Adipose tissue (tissue), 3 donors: Measurements from ENCODE around the gene RELCH. TPM values are rescaled to one million over a fixed set of nuclear protein-coding genes. Genes with fewer than 3 reads are reported as not detected.

Source experiments
- H3K27ac ChIP-seq: one replicate; pipeline ENCODE4 v1.5.1; 2013; ENCODE audit warnings: low read depth, low read length
- WGBS, 3 donors: extraction: QIAGEN DNeasy Blood & Tissue Kit; methylation state at CpG; one replicate each; pipeline ENCODE4 v1.1.7; 2013; 5-methylcytosine and 5-hydroxymethylcytosine counted together
- polyA plus RNA-seq, 3 donors: library from polyadenylated mRNA; stranded (reverse); fragments of 200-250 nt; gene quantifications; one replicate each; pipeline ENCODE4 v1.2.3, GENCODE V29; 2013
- donor health status: healthy with polysubstance abuse.
- donor health status: Bipolar disorder and iron deficiency.
- donor health status: healthy.

Gene RELCH
- polyA plus RNA-seq, 3 donors = 5.2 to 9.2 (median 5.6) TPM

- H3K27ac ChIP-seq = no peak overlapping the region
These were observed 107.0 kb downstream of the RELCH start for GRCh38 chr18:62294073-62294472.

GRCh38 chr18:62300359-62300963, 113.4 kb downstream of the RELCH start:
- H3K27ac ChIP-seq = no peak overlapping the region
- WGBS, 3 donors = 88 to 93% (median 90%) methylated on average over 3 of the region's 3 CpGs

GRCh38 chr18:62301322-62301721, 114.3 kb downstream of the RELCH start:
- WGBS, 3 donors = 97 to 100% (median 99%) methylated on average over 1 of the region's 1 CpG
- no peak overlapping the region for H3K27ac ChIP-seq

- H3K27ac ChIP-seq = no peak overlapping the region
- WGBS, 3 donors = 93 to 100% (median 100%) methylated on average over 1 of the region's 1 CpG
These were observed 125.8 kb downstream of the RELCH start for GRCh38 chr18:62312851-62313250.

- H3K27ac ChIP-seq = no peak overlapping the region
- 61 to 85% (median 79%) methylated on average over 4 of the region's 4 CpGs for WGBS, 3 donors
These were observed 131.4 kb downstream of the RELCH start for GRCh38 chr18:62318228-62319180.

GRCh38 chr18:62321201-62321600, 134.1 kb downstream of the RELCH start:
- no peak overlapping the region for H3K27ac ChIP-seq
- WGBS, 3 donors = 41 to 54% (median 50%) methylated on average over 3 of the region's 3 CpGs

- 26 to 44% (median 41%) methylated on average over 6 of the region's 6 CpGs for WGBS, 3 donors
- no peak overlapping the region for H3K27ac ChIP-seq
These were observed 136.6 kb downstream of the RELCH start for GRCh38 chr18:62323483-62324180.

- no peak overlapping the region for H3K27ac ChIP-seq
- WGBS, 3 donors = 38 to 40% (median 40%) methylated on average over 12 of the region's 12 CpGs
These were observed 137.2 kb downstream of the RELCH start for GRCh38 chr18:62324181-62324828.

- H3K27ac ChIP-seq = no peak within 1 kb of the TSS
- 0 to 3% (median 2%) methylated on average over 67 to 97 of the region's 99 CpGs for WGBS, 3 donors
These were observed 138.1 kb downstream of the RELCH start, which contains the start of gene TNFRSF11A for GRCh38 chr18:62324917-62325805. TSS of gene TNFRSF11A (plus strand) at chr18:62325310. CDS start at chr18:62325353, 43 bp downstream.

GRCh38 chr18:62325806-62326645, 139.0 kb downstream of the RELCH start:
- H3K27ac ChIP-seq = no peak overlapping the region
- WGBS, 3 donors = 4 to 6% (median 5%) methylated on average over 45 of the region's 45 CpGs

- 48 to 53% (median 52%) methylated on average over 12 of the region's 12 CpGs for WGBS, 3 donors
- H3K27ac ChIP-seq = no peak overlapping the region
These were observed 139.7 kb downstream of the RELCH start for GRCh38 chr18:62326646-62327348.

GRCh38 chr18:62327977-62328376, 140.9 kb downstream of the RELCH start:
- 56 to 81% (median 76%) methylated on average over 7 of the region's 7 CpGs for WGBS, 3 donors
- no peak overlapping the region for H3K27ac ChIP-seq

- 74 to 92% (median 77%) methylated on average over 6 of the region's 6 CpGs for WGBS, 3 donors
- H3K27ac ChIP-seq = no peak overlapping the region
These were observed 141.8 kb downstream of the RELCH start for GRCh38 chr18:62328586-62329525.

- 50 to 59% (median 52%) methylated on average over 15 of the region's 15 CpGs for WGBS, 3 donors
- no peak overlapping the region for H3K27ac ChIP-seq
These were observed 142.8 kb downstream of the RELCH start for GRCh38 chr18:62329691-62330454.

- H3K27ac ChIP-seq = no peak overlapping the region
- WGBS, 3 donors = 90 to 93% (median 90%) methylated on average over 7 of the region's 7 CpGs
These were observed 143.6 kb downstream of the RELCH start for GRCh38 chr18:62330650-62331049.
